ENCODE results near the gene TSEN54. TPM values are rescaled to one million over a fixed set of nuclear protein-coding genes. Genes with fewer than 3 reads are reported as not detected.

TSEN54 gene
- polyA plus RNA-seq (2013): 39.5 TPM

DNA sequence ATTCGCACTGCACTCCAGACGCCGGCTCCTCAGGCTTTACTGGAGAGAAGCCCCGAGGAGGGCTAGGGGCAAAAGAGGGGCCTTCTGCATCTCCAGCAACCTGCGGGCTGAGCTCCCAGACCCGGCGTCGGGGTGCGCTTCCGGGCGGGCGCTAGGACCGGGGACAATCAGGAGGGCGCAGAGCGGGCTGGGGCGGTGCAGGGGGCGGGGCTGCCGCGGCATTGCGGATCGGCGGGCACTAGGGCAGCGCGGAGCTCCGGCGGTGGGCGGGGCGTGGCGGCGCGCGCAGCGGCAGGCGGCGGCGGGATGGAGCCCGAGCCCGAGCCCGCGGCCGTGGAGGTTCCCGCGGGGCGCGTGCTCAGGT lies at the start of gene TSEN54:
TSS of gene TSEN54 (plus strand) at position 274 of the 364 bp plus-strand sequence. CDS start at position 307, 33 bp downstream.
- ChIA-PET POLR2A (interaction anchor here (0.6 to 1.5 kb wide), 6 partner anchors 9 to 564 kb away, joined by 3 to 8 read pairs (median 4); partner anchors contain the start of genes LLGL2 and MYO15B), CTCF (interaction anchor here (0.6 to 4.1 kb wide), 22 partner anchors 8 to 256 kb away, joined by 3 to 18 read pairs (median 3); partner anchors contain the start of genes GGA3, LLGL2, MRPS7 and TMEM94)
- WGBS (ENCODE audit: insufficient coverage): under 1% methylated on average over 44 of the region's 45 CpGs
- Histone ChIP-seq H3K27ac (ENCODE audit: insufficient read depth in 1 of 2, low read depth in 1 of 2, low read length in 2 of 2, poor library complexity in 1 of 2, severe bottlenecking in 2 of 2) (no peak within 1 kb of the TSS), H3K9me3 (ENCODE audit: control extremely low read depth in 1 of 5, control insufficient read depth in 4 of 5, insufficient read depth in 2 of 5, low read depth in 1 of 5, low read length in 4 of 5) (no peaks in the 10 kb centered on the region), H3K4me1 (ENCODE audit: control extremely low read depth in 1 of 4, control insufficient read depth in 4 of 4, insufficient read depth in 4 of 4, low read length in 3 of 4) (peaks cover 17 to 40% (median 40%) of the 10 kb centered on the region in 4 experiments), H3K27me3 (replicated peaks in 2 of 5; ENCODE audit: control insufficient read depth in 4 of 5, insufficient read depth in 5 of 5, low read length in 4 of 5) (no peaks in the 10 kb centered on the region), H3K4me3 (ENCODE audit: control insufficient read depth in 1 of 7, extremely low read depth in 1 of 7, insufficient read depth in 4 of 7, low read depth in 2 of 7, low read length in 6 of 7) (peak within 1 kb of the TSS; percentile 67 to 91 (median 80)), H3K36me3 (ENCODE audit: control insufficient read depth in 4 of 4, insufficient read depth in 4 of 4, low read length in 3 of 4) (peaks cover 0 to 10% (median 6%) of the 10 kb centered on the region in 4 experiments)
- DNase-seq: peak; percentile 83 to 92 (median 92)

GRCh38 chr17:75468291-75468754 lies 48.0 kb upstream of the TSEN54 start:
- H3K4me3 ChIP-seq (ENCODE audit: control insufficient read depth in 1 of 7, extremely low read depth in 1 of 7, insufficient read depth in 4 of 7, low read depth in 2 of 7, low read length in 6 of 7): no peak overlapping the region
- no peaks in the 10 kb centered on the region for H3K27me3 ChIP-seq (replicated peaks in 2 of 5; ENCODE audit: control insufficient read depth in 4 of 5, insufficient read depth in 5 of 5, low read length in 4 of 5)
- ChIA-PET CTCF (interaction anchor here (2.2 kb wide), 1 partner anchor 10 kb away, joined by 7 read pairs; no protein-coding TSS in a partner anchor), POLR2A (no interaction called here)
- H3K27ac ChIP-seq (ENCODE audit: insufficient read depth in 1 of 2, low read depth in 1 of 2, low read length in 2 of 2, poor library complexity in 1 of 2, severe bottlenecking in 2 of 2): no peak overlapping the region
- H3K36me3 ChIP-seq (ENCODE audit: control insufficient read depth in 4 of 4, insufficient read depth in 4 of 4, low read length in 3 of 4): peaks cover 0 to 24% (median 15%) of the 10 kb centered on the region in 4 experiments
- DNase-seq: no peak
- no peaks in the 10 kb centered on the region for H3K4me1 ChIP-seq (ENCODE audit: control extremely low read depth in 1 of 4, control insufficient read depth in 4 of 4, insufficient read depth in 4 of 4, low read length in 3 of 4)
- WGBS (ENCODE audit: insufficient coverage): 98% methylated on average over 8 of the region's 8 CpGs
- H3K9me3 ChIP-seq (ENCODE audit: control extremely low read depth in 1 of 5, control insufficient read depth in 4 of 5, insufficient read depth in 2 of 5, low read depth in 1 of 5, low read length in 4 of 5): no peaks in the 10 kb centered on the region

DNA sequence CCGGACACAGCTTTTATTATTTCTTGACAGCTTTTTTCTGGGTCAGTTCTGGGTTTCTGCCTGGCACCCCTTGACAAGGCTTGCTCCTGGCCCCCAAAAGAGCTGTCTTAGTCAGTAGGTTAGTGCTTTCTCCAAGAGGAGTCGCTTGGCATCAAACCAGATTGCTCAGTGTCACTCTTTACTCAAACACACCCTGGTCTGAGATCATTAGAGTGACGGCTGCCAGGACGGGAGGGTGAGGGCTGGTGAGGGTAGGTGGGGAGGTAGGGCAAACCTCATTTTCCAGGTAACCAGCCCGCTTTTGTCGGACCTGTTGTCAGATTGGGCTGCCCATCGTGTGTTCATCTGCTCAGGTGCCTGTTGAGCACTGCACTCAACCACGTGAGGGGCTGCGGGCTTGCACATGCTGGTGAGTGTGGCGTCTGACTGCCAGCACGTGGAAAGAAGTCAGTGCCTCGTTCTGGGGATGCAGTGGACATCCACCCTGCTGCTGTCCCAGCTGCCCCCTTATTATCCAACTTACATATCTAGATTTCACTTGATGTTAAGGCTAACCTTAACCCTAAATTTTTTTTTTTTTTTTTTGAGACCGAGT lies 47.5 kb upstream of the TSEN54 start:
- DNase-seq: no peak
- POLR2A ChIA-PET: no interaction called here
- Histone ChIP-seq H3K9me3 (ENCODE audit: control extremely low read depth in 1 of 5, control insufficient read depth in 4 of 5, insufficient read depth in 2 of 5, low read depth in 1 of 5, low read length in 4 of 5) (no peaks in the 10 kb centered on the region), H3K4me3 (ENCODE audit: control insufficient read depth in 1 of 7, extremely low read depth in 1 of 7, insufficient read depth in 4 of 7, low read depth in 2 of 7, low read length in 6 of 7) (no peak overlapping the region), H3K4me1 (ENCODE audit: control extremely low read depth in 1 of 4, control insufficient read depth in 4 of 4, insufficient read depth in 4 of 4, low read length in 3 of 4) (no peaks in the 10 kb centered on the region), H3K36me3 (ENCODE audit: control insufficient read depth in 4 of 4, insufficient read depth in 4 of 4, low read length in 3 of 4) (peaks cover 0 to 25% (median 18%) of the 10 kb centered on the region in 4 experiments), H3K27ac (ENCODE audit: insufficient read depth in 1 of 2, low read depth in 1 of 2, low read length in 2 of 2, poor library complexity in 1 of 2, severe bottlenecking in 2 of 2) (no peak overlapping the region), H3K27me3 (replicated peaks in 2 of 5; ENCODE audit: control insufficient read depth in 4 of 5, insufficient read depth in 5 of 5, low read length in 4 of 5) (no peaks in the 10 kb centered on the region)
- CTCF ChIA-PET: interaction anchor here (2.2 kb wide), 1 partner anchor 10 kb away, joined by 7 read pairs; no protein-coding TSS in a partner anchor
- 91% methylated on average over 8 of the region's 13 CpGs for WGBS (ENCODE audit: insufficient coverage)

GRCh38 chr17:75471207-75471606 lies 45.1 kb upstream of the TSEN54 start:
- ChIA-PET CTCF (interaction anchor here (0.6 to 1.4 kb wide), 3 partner anchors 9 to 380 kb away, joined by 3 to 5 read pairs (median 3); partner anchors contain the start of gene TSEN54), POLR2A (no interaction called here)
- Histone ChIP-seq H3K4me1 (ENCODE audit: control extremely low read depth in 1 of 4, control insufficient read depth in 4 of 4, insufficient read depth in 4 of 4, low read length in 3 of 4) (no peaks in the 10 kb centered on the region), H3K4me3 (ENCODE audit: control insufficient read depth in 1 of 7, extremely low read depth in 1 of 7, insufficient read depth in 4 of 7, low read depth in 2 of 7, low read length in 6 of 7) (no peak overlapping the region), H3K27me3 (replicated peaks in 2 of 5; ENCODE audit: control insufficient read depth in 4 of 5, insufficient read depth in 5 of 5, low read length in 4 of 5) (no peaks in the 10 kb centered on the region), H3K36me3 (ENCODE audit: control insufficient read depth in 4 of 4, insufficient read depth in 4 of 4, low read length in 3 of 4) (peaks cover 5 to 42% (median 26%) of the 10 kb centered on the region in 4 experiments), H3K27ac (ENCODE audit: insufficient read depth in 1 of 2, low read depth in 1 of 2, low read length in 2 of 2, poor library complexity in 1 of 2, severe bottlenecking in 2 of 2) (no peak overlapping the region), H3K9me3 (ENCODE audit: control extremely low read depth in 1 of 5, control insufficient read depth in 4 of 5, insufficient read depth in 2 of 5, low read depth in 1 of 5, low read length in 4 of 5) (no peaks in the 10 kb centered on the region)
- DNase-seq: no peak
- WGBS (ENCODE audit: insufficient coverage): 100% methylated on average over 1 of the region's 6 CpGs

DNA sequence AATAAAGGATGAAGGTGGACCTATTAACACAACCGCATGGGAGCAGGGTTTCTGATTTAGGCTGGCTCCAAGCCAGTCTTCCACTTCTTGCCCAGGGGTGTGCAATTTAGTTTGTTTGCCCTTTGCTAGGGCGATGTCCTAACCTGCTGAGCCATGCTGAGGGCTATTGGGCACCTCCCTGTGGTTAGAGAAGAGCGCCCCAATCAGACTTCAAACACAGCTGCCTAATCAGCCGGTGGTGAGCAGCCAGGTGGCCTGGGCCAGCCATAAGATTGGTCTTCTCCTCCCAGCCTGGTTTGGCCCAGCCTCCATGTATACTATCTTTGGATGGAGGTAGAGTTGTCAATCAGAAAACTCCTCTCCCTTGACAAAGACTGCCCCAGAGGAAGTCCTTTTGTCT lies 44.2 kb upstream of the TSEN54 start:
- POLR2A ChIA-PET: no interaction called here
- WGBS (ENCODE audit: insufficient coverage): 58% methylated on average over 3 of the region's 4 CpGs
- no peaks in the 10 kb centered on the region for H3K9me3 ChIP-seq (ENCODE audit: control extremely low read depth in 1 of 5, control insufficient read depth in 4 of 5, insufficient read depth in 2 of 5, low read depth in 1 of 5, low read length in 4 of 5)
- H3K4me1 ChIP-seq (ENCODE audit: control extremely low read depth in 1 of 4, control insufficient read depth in 4 of 4, insufficient read depth in 4 of 4, low read length in 3 of 4): no peaks in the 10 kb centered on the region
- DNase-seq: peak in 1 of 3 donors; percentile 26
- no peak overlapping the region for H3K4me3 ChIP-seq (ENCODE audit: control insufficient read depth in 1 of 7, extremely low read depth in 1 of 7, insufficient read depth in 4 of 7, low read depth in 2 of 7, low read length in 6 of 7)
- no peak overlapping the region for H3K27ac ChIP-seq (ENCODE audit: insufficient read depth in 1 of 2, low read depth in 1 of 2, low read length in 2 of 2, poor library complexity in 1 of 2, severe bottlenecking in 2 of 2)
- peaks cover 5 to 44% (median 33%) of the 10 kb centered on the region in 4 experiments for H3K36me3 ChIP-seq (ENCODE audit: control insufficient read depth in 4 of 4, insufficient read depth in 4 of 4, low read length in 3 of 4)
- H3K27me3 ChIP-seq (replicated peaks in 2 of 5; ENCODE audit: control insufficient read depth in 4 of 5, insufficient read depth in 5 of 5, low read length in 4 of 5): no peaks in the 10 kb centered on the region
- CTCF ChIA-PET: interaction anchor here (0.6 to 1.0 kb wide), 3 partner anchors 8 to 44 kb away, joined by 3 to 5 read pairs (median 3); partner anchors contain the start of gene TSEN54

- DNase-seq: no peak
- POLR2A ChIA-PET: no interaction called here
- no peaks in the 10 kb centered on the region for H3K9me3 ChIP-seq (ENCODE audit: control extremely low read depth in 1 of 5, control insufficient read depth in 4 of 5, insufficient read depth in 2 of 5, low read depth in 1 of 5, low read length in 4 of 5)
- no peaks in the 10 kb centered on the region for H3K27me3 ChIP-seq (replicated peaks in 2 of 5; ENCODE audit: control insufficient read depth in 4 of 5, insufficient read depth in 5 of 5, low read length in 4 of 5)
- CTCF ChIA-PET: interaction anchor here (0.9 to 2.7 kb wide), 4 partner anchors 9 to 48 kb away, joined by 3 to 9 read pairs (median 4); no protein-coding TSS in a partner anchor
- H3K4me1 ChIP-seq (ENCODE audit: control extremely low read depth in 1 of 4, control insufficient read depth in 4 of 4, insufficient read depth in 4 of 4, low read length in 3 of 4): no peaks in the 10 kb centered on the region
- 100% methylated on average over 2 of the region's 2 CpGs for WGBS (ENCODE audit: insufficient coverage)
- no peak overlapping the region for H3K27ac ChIP-seq (ENCODE audit: insufficient read depth in 1 of 2, low read depth in 1 of 2, low read length in 2 of 2, poor library complexity in 1 of 2, severe bottlenecking in 2 of 2)
- H3K4me3 ChIP-seq (ENCODE audit: control insufficient read depth in 1 of 7, extremely low read depth in 1 of 7, insufficient read depth in 4 of 7, low read depth in 2 of 7, low read length in 6 of 7): no peak overlapping the region
- H3K36me3 ChIP-seq (ENCODE audit: control insufficient read depth in 4 of 4, insufficient read depth in 4 of 4, low read length in 3 of 4): peaks cover 5 to 45% (median 35%) of the 10 kb centered on the region in 4 experiments
These were observed 43.1 kb upstream of the TSEN54 start for GRCh38 chr17:75473246-75473645.

GRCh38 chr17:75474736-75475135 lies 41.6 kb upstream of the TSEN54 start:
- CTCF ChIA-PET: interaction anchor here (1.1 to 2.7 kb wide), 2 partner anchors 12 to 28 kb away, joined by 3 to 9 read pairs; no protein-coding TSS in a partner anchor

More at GRCh38 chr17:75474736-75475135, 41.6 kb upstream of the TSEN54 start:
- POLR2A ChIA-PET: no interaction called here
- Histone ChIP-seq H3K27me3 (replicated peaks in 2 of 5; ENCODE audit: control insufficient read depth in 4 of 5, insufficient read depth in 5 of 5, low read length in 4 of 5) (no peaks in the 10 kb centered on the region), H3K4me3 (ENCODE audit: control insufficient read depth in 1 of 7, extremely low read depth in 1 of 7, insufficient read depth in 4 of 7, low read depth in 2 of 7, low read length in 6 of 7) (no peak overlapping the region), H3K4me1 (ENCODE audit: control extremely low read depth in 1 of 4, control insufficient read depth in 4 of 4, insufficient read depth in 4 of 4, low read length in 3 of 4) (no peaks in the 10 kb centered on the region), H3K27ac (ENCODE audit: insufficient read depth in 1 of 2, low read depth in 1 of 2, low read length in 2 of 2, poor library complexity in 1 of 2, severe bottlenecking in 2 of 2) (no peak overlapping the region), H3K36me3 (ENCODE audit: control insufficient read depth in 4 of 4, insufficient read depth in 4 of 4, low read length in 3 of 4) (peaks cover 5 to 47% (median 35%) of the 10 kb centered on the region in 4 experiments), H3K9me3 (ENCODE audit: control extremely low read depth in 1 of 5, control insufficient read depth in 4 of 5, insufficient read depth in 2 of 5, low read depth in 1 of 5, low read length in 4 of 5) (no peaks in the 10 kb centered on the region)
- 96% methylated on average over 4 of the region's 6 CpGs for WGBS (ENCODE audit: insufficient coverage)
- no peak for DNase-seq
